ENCODE results near the gene PHLDB3. TPM values are rescaled to one million over a fixed set of nuclear protein-coding genes. Genes with fewer than 3 reads are reported as not detected.
A peak's percentile ranks its signal among the peaks of the same experiment; 100 is the strongest.

Gene PHLDB3
- total RNA-seq, 2 donors from 2014 or later: 43.5 to 54.5 TPM

DNA sequence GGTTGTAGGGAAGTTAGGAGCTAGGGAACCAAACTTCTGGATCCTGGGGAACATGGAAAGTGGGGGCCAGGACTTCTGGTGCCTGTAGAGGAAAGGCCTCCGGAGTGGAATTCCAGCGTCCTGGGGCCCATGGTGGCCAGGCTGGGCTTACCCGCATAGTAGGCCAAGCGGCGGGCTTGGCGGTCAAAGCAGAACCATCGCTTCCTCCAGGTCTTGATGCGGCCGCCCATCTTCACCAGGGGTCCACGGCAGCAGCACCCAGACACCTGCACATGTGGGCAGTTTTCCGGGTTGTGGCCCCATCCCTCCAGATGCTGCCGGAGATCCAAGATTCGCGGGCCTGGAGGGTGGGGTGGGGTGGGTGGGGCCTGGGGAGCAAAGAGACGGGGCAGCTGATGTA, 25.3 kb downstream of the PHLDB3 start:
- Histone ChIP-seq H3K27me3 (replicated peaks; ENCODE audit: insufficient read depth) (no peaks in the 10 kb centered on the region), H3K9me3 (no peaks in the 10 kb centered on the region), H3K27ac (no peak overlapping the region), H3K36me3 (no peaks in the 10 kb centered on the region), H3K4me1 (replicated peaks) (no peaks in the 10 kb centered on the region), H3K4me3 (no peak overlapping the region)
- DNase-seq (ENCODE audit: low spot score): no peak
- 93% methylated on average over 13 of the region's 15 CpGs for WGBS
- no peak for TF ChIP-seq POLR2AphosphoS5 (IDR thresholded peaks at IDR 0.05)
- TF ChIP-seq POLR2A (IDR thresholded peaks at IDR 0.05): no peak
- TF ChIP-seq, protein P1, sequence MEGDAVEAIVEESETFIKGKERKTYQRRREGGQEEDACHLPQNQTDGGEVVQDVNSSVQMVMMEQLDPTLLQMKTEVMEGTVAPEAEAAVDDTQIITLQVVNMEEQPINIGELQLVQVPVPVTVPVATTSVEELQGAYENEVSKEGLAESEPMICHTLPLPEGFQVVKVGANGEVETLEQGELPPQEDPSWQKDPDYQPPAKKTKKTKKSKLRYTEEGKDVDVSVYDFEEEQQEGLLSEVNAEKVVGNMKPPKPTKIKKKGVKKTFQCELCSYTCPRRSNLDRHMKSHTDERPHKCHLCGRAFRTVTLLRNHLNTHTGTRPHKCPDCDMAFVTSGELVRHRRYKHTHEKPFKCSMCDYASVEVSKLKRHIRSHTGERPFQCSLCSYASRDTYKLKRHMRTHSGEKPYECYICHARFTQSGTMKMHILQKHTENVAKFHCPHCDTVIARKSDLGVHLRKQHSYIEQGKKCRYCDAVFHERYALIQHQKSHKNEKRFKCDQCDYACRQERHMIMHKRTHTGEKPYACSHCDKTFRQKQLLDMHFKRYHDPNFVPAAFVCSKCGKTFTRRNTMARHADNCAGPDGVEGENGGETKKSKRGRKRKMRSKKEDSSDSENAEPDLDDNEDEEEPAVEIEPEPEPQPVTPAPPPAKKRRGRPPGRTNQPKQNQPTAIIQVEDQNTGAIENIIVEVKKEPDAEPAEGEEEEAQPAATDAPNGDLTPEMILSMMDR (IDR thresholded peaks at IDR 0.05): no peak
- intact Hi-C loops (cut with DNase I): no loop called here

DNA sequence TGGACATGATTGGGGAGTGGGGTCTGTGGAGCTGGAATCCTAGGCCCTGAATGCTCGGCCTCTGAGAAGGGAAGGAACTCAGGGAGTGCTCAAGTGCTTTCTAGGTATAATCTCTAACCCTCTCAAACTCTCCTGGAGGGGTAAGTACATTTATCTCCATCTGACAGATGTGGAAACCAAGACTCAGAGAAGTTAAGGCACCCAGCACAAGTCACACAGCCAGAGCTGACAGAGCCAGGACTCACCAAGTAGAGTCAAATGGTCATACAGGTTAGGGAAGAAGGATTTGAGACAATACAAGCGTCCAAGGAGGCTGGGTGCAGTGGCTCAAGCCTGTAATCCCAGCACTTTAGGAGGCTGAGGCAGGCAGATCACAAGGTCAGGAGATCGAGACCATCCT, 26.2 kb downstream of the PHLDB3 start:
- Histone ChIP-seq H3K4me1 (replicated peaks) (no peaks in the 10 kb centered on the region), H3K9me3 (no peaks in the 10 kb centered on the region), H3K4me3 (no peak overlapping the region), H3K36me3 (no peaks in the 10 kb centered on the region), H3K27me3 (replicated peaks; ENCODE audit: insufficient read depth) (no peaks in the 10 kb centered on the region), H3K27ac (no peak overlapping the region)
- intact Hi-C loops (cut with DNase I): no loop called here
- WGBS: 97% methylated on average over 3 of the region's 3 CpGs
- TF ChIP-seq, protein P1 (IDR thresholded peaks at IDR 0.05): no peak
- no peak for TF ChIP-seq POLR2A (IDR thresholded peaks at IDR 0.05)
- TF ChIP-seq POLR2AphosphoS5 (IDR thresholded peaks at IDR 0.05): no peak
- no peak for DNase-seq (ENCODE audit: low spot score)

DNA sequence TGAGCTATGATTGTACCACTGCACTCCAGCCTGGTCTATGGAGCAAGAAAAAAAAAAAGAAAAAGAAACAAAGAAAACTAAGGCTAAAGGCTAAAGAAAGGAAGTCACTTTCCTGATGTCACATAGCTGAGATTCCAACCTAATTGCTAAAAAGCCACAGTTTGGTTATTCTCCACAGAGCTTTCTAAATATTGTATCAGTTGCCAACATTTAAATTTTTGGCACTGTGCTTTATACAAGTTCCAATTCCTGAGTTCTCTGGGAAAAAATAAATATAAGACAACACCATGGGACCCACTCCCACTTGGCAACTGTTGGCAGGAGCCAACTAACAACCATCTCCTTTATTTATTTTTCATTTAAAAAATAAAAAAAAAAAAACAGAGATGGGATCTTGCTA, 27.9 kb downstream of the PHLDB3 start:
- TF ChIP-seq, protein P1 (IDR thresholded peaks at IDR 0.05): no peak
- TF ChIP-seq POLR2AphosphoS5 (IDR thresholded peaks at IDR 0.05) (no peak), POLR2A (IDR thresholded peaks at IDR 0.05) (no peak)
- no peak for DNase-seq (ENCODE audit: low spot score)
- intact Hi-C loops (cut with DNase I): no loop called here
- Histone ChIP-seq H3K27ac (no peak overlapping the region), H3K4me1 (replicated peaks) (no peaks in the 10 kb centered on the region), H3K27me3 (replicated peaks; ENCODE audit: insufficient read depth) (no peaks in the 10 kb centered on the region), H3K9me3 (no peaks in the 10 kb centered on the region), H3K36me3 (no peaks in the 10 kb centered on the region), H3K4me3 (no peak overlapping the region)

DNA sequence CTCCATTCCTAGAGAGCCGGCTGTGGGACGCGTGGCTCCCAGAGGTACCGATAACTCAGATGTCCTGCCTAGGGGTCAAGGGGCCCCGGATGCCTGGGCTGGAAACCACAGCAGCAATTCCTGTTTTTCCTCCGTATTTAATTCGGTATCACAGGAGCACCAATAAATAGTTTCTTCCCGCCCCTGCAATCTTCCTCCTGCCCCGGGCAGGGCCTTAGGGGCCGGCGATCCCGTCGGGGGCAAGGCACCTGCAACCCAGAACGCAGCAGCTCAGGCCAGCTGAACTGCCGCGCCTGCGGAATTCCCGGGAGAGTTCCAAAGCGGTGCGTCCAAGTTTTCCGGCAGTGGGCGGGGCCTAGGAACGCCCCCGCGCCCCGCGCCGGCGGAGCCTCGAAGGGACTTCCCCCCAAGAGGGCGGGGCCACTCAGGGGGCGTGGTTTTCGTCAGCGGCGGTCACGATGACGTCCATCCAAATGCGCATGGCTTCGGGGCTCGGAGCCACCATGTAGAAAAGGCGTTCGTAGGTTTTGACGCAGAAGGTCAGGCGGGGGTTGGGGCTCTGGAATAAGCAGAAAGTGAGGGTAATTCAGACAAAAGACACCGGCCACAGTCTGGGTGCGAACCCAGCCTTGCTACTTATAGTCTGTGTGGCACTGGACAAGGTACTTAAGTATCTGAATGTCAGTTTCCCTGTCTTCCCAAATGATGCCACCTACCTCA, 29.4 kb downstream of the PHLDB3 start:
- Histone ChIP-seq H3K9me3 (no peaks in the 10 kb centered on the region), H3K36me3 (no peaks in the 10 kb centered on the region), H3K4me1 (replicated peaks) (no peaks in the 10 kb centered on the region), H3K4me3 (peak overlapping the region in 1 of 2 donors; percentile 29), H3K27ac (peak overlapping the region; percentile 58 to 84), H3K27me3 (replicated peaks; ENCODE audit: insufficient read depth) (no peaks in the 10 kb centered on the region)
- intact Hi-C loops (cut with DNase I): no loop called here
- DNase-seq (ENCODE audit: low spot score): peak; percentile 92
- 12% methylated on average over 30 of the region's 46 CpGs for WGBS
- TF ChIP-seq, protein P1 (IDR thresholded peaks at IDR 0.05): no peak
- TF ChIP-seq POLR2AphosphoS5 (IDR thresholded peaks at IDR 0.05): peak; percentile 97
- TF ChIP-seq POLR2A (IDR thresholded peaks at IDR 0.05): peak; percentile 74

DNA sequence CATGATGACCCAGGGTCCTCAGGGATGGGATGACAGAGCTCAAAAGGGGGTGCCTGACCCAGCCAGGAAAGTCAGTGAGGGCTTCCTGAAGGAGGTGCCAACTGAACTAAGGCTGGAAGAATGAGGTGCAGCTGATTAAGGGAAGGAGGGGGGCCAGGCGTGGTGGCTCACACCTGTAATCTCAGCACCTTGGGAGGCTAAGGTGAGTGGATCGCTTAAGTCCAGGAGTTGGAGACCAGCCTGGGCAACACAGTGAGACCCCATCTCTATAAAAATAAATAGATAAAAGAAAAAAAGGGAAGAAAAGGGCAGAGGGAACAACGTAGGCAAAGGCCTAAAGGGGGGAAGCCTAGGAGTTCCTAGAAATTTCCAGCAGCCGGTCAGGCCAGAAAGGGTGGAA, 30.1 kb downstream of the PHLDB3 start:
- H3K4me3 ChIP-seq: peak overlapping the region in 1 of 2 donors; percentile 29
- no peaks in the 10 kb centered on the region for H3K9me3 ChIP-seq
- H3K36me3 ChIP-seq: no peaks in the 10 kb centered on the region
- TF ChIP-seq POLR2A (IDR thresholded peaks at IDR 0.05) (no peak), POLR2AphosphoS5 (IDR thresholded peaks at IDR 0.05) (no peak)
- TF ChIP-seq, protein P1 (IDR thresholded peaks at IDR 0.05): no peak
- no peaks in the 10 kb centered on the region for H3K4me1 ChIP-seq (replicated peaks)
- no peak for DNase-seq (ENCODE audit: low spot score)
- intact Hi-C loops (cut with DNase I): no loop called here
- no peaks in the 10 kb centered on the region for H3K27me3 ChIP-seq (replicated peaks; ENCODE audit: insufficient read depth)
- peak overlapping the region; percentile 58 to 84 for H3K27ac ChIP-seq
- WGBS: 82% methylated on average over 4 of the region's 4 CpGs
